Motor neuron (in vitro differentiated cells): ENCODE data around the gene MAGOH. TPM values are rescaled to one million over a fixed set of nuclear protein-coding genes. Genes with fewer than 3 reads are reported as not detected.

ENCODE experiments used
- ATAC-seq, 8 experiments: fragments of 200-7000 bp; cut with Tn5 transposase; replicated peaks in 6 of 8; 2 replicates each; pipeline ENCODE4 v1.8.0; 2021; ENCODE audit warnings: mild to moderate bottlenecking in 8 of 8, moderate library complexity in 8 of 8
- H3K27ac ChIP-seq, 2 donors: fragments of 250-450 bp; sonication (Bioruptor Pico); 2 replicates each; pipeline ENCODE4 v1.9.0; 2021; ENCODE audit warnings: antibody characterized with exemption in 2 of 2, mild to moderate bottlenecking in 2 of 2, moderate library complexity in 1 of 2
- H3K4me1 ChIP-seq, 2 donors: fragments of 250-450 bp; sonication (Bioruptor Pico); replicated peaks in 1 of 2; 2 replicates each; pipeline ENCODE4 v1.6.1; 2021; ENCODE audit warnings: antibody characterized with exemption in 2 of 2, mild to moderate bottlenecking in 2 of 2, moderate library complexity in 1 of 2
- H3K4me3 ChIP-seq, 5 donors: fragments of 250-450 bp; sonication (Bioruptor Pico); 2 replicates each; pipeline ENCODE4 v1.9.0; 2021; ENCODE audit warnings: antibody characterized with exemption in 5 of 5, mild to moderate bottlenecking in 5 of 5, moderate library complexity in 4 of 5
- WGBS, 10 experiments: fragments of 450-650 bp; shearing (Covaris generic); methylation state at CpG; one replicate each; pipeline ENCODE4 v1.0.0; 2022; 5-methylcytosine and 5-hydroxymethylcytosine counted together
- in situ Hi-C, 9 experiments: fragments of 400-800 bp; cut with MboI; loops; one replicate each; pipeline ENCODE4 v1.15.0; 2021; ENCODE audit warnings: low sequenced_read_pairs in 9 of 9, low pct_unique_long_range_greater_than_20kb in 2 of 9; ENCODE audit not compliant: unreplicated experiment in 9 of 9
- total RNA-seq, 8 experiments: library from RNA; unstranded; fragments of 300-600 nt; gene quantifications; 2 replicates each; pipeline versions ENCODE4 v1.2.3 to v1.2.4, GENCODE V29; 2022

Gene MAGOH
- total RNA-seq, 8 experiments from 2014 or later, result 56.5 to 138 (median 83.2) TPM

DNA sequence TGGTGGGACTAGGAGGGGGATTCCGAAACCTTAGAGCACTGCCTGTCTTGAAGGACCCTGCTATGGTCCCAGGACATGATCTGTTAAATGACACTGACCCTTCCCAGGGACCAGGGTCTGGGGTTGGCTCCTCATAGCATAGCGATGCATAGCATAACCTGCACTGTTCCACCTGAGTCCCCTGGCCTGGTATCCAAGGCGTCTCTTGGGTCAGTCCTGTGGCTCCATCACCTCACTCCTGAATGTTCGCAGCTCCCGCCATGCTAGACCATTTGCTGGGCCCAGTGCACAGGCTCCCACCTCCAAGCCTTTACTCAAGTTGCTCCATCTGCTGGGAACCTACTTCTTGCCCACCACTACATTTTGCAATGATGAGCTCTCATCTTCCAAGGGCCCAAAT is 39.0 kb upstream of the MAGOH start:
- H3K4me1 ChIP-seq, result peaks cover 2 to 3% of the 10 kb centered on the region in 2 donors
- no peak for ATAC-seq
- in situ Hi-C loops, result loop anchor here in 4 of 9 experiments (5.0 to 25.0 kb wide), 3 partner anchors 110 to 115 kb away; no protein-coding TSS in a partner anchor
- 80 to 100% (median 100%) methylated on average over 1 to 5 of the region's 5 CpGs; no CpG with 5 or more reads in 4 of the 10 experiments for WGBS, 10 experiments
- H3K27ac ChIP-seq, result no peak overlapping the region
- H3K4me3 ChIP-seq, result no peak overlapping the region

DNA sequence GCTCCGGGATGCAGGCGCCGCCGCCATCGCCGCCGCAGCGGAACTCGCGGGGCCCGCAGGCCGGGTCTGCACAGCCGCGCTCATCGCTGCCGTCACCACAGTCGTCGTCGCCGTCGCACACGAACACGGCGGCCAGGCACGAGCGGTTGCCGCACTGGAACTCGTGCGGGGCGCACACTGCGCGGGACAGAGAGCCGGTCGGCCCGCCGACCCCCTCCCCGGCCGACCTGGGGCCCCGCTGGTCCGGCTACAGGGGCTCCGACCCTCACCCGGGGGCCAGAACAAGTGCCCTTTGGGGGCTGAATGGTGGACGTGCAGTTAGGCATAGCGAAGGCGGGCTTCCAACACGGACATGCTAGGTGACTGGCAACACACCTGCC is 38.6 kb upstream of the MAGOH start:
- WGBS, 10 experiments, result 92 to 100% (median 96%) methylated on average over 3 to 41 of the region's 46 CpGs; no CpG with 5 or more reads in 7 of the 10 experiments
- peaks cover 2 to 3% of the 10 kb centered on the region in 2 donors for H3K4me1 ChIP-seq
- ATAC-seq, result no peak
- in situ Hi-C loops, result loop anchor here in 4 of 9 experiments (5.0 to 25.0 kb wide), 3 partner anchors 110 to 115 kb away; no protein-coding TSS in a partner anchor
- no peak overlapping the region for H3K4me3 ChIP-seq
- no peak overlapping the region for H3K27ac ChIP-seq

DNA sequence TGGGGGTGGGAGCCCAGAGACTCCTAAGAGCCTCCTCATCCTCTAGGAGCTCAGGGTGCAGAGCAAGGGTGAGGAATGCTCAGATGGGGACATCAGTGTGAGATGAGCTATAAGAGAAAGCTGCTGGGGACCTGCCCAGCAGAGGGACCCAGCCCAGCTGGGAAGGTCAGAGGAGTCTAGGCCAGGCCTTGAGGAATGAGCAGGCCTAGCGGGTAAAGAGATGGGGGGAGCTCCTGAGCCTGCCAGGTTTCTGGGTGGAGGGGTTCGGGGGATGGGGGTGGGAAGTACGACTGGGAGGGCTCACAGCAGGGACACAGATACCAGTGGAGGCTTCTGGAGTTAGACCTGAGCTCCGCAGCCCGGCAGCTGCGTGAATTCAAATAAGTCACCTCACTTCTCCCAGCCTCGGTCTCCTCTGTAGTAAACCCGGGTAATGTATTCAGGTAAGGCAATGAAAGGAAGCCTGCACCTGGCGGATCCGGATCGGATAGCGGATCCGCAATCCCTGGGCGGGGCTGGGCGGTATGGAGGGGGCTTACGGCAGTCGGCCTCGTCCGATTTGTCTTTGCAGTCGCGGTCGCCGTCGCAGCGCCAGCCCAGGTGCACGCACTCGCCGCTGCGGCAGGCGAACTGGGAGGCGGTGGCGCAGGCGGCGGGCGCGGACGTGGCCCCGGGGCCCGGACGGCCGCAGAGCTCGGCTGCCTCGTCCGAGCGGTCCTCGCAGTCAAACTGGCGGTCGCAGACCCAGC is 38.0 kb upstream of the MAGOH start:
- no peak for ATAC-seq
- WGBS, 10 experiments, result 96 to 98% (median 96%) methylated on average over 10 to 30 of the region's 48 CpGs; no CpG with 5 or more reads in 7 of the 10 experiments
- H3K4me1 ChIP-seq, result peaks cover under 1 to 3% of the 10 kb centered on the region in 2 donors
- H3K4me3 ChIP-seq, result no peak overlapping the region
- in situ Hi-C loops, result loop anchor here in 4 of 9 experiments (5.0 to 25.0 kb wide), 3 partner anchors 111 to 116 kb away; no protein-coding TSS in a partner anchor
- no peak overlapping the region for H3K27ac ChIP-seq

DNA sequence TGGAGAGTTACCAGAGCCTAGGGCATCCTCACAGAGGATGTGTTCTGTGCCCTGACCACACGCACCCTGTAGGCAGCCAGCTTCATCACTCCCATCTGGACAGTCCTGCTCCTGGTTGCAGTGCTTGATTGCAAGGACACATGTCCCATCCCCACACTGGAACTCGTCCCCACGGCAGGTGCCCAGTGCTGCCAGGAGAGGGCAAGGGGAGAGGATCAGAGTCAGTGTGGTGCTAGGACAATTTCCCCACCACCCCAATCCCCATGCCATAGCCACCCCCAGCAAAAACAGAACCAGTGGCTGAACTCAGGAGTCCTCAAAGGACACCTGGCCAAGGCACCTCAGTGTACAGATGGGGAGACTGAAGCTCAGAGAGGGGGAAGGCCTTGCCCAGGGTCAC is 37.2 kb upstream of the MAGOH start:
- WGBS, 10 experiments, result 75 to 100% (median 87%) methylated on average over 1 to 3 of the region's 3 CpGs; no CpG with 5 or more reads in 6 of the 10 experiments
- in situ Hi-C loops, result loop anchor here in 4 of 9 experiments (5.0 to 25.0 kb wide), 3 partner anchors 112 to 117 kb away; no protein-coding TSS in a partner anchor
- ATAC-seq, result no peak
- H3K4me1 ChIP-seq, result peaks cover 0 to 3% of the 10 kb centered on the region in 2 donors
- no peak overlapping the region for H3K4me3 ChIP-seq
- H3K27ac ChIP-seq, result no peak overlapping the region

- ATAC-seq, result no peak
- Histone ChIP-seq H3K4me3 (no peak overlapping the region), H3K27ac (no peak overlapping the region), H3K4me1 (peaks cover 0 to 3% of the 10 kb centered on the region in 2 donors)
- in situ Hi-C loops, result loop anchor here in 4 of 9 experiments (5.0 to 25.0 kb wide), 3 partner anchors 113 to 118 kb away; no protein-coding TSS in a partner anchor
- WGBS, 10 experiments, result 92 to 100% (median 98%) methylated on average over 2 to 12 of the region's 13 CpGs; no CpG with 5 or more reads in 4 of the 10 experiments
Observed at GRCh38 chr1:53274541-53275185, 36.3 kb upstream of the MAGOH start.

DNA sequence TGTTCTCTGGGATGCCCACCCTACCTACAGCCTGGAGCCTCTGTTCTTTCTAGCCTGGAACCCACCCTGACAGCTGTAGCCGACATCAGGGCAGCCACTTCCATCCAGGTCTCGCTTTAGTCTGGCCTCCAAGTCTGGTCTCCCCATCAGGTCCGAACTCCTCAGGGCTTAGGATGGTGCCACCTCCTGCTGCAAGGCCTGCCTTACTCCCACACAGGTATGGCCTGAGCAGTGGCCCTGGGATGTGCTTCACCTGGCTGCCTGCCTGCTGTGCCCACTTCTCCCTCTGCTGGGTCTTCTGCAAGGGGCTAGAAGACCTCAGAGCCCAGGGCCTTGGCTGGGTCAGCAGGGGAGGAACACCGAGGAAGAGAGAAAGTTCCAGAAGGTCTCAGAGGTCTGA is 35.7 kb upstream of the MAGOH start:
- WGBS, 10 experiments, result 75 to 100% (median 94%) methylated on average over 1 to 3 of the region's 4 CpGs; no CpG with 5 or more reads in 5 of the 10 experiments
- in situ Hi-C loops, result no loop called here
- Histone ChIP-seq H3K4me1 (peaks cover 0 to 3% of the 10 kb centered on the region in 2 donors), H3K4me3 (no peak overlapping the region), H3K27ac (no peak overlapping the region)
- no peak for ATAC-seq

DNA sequence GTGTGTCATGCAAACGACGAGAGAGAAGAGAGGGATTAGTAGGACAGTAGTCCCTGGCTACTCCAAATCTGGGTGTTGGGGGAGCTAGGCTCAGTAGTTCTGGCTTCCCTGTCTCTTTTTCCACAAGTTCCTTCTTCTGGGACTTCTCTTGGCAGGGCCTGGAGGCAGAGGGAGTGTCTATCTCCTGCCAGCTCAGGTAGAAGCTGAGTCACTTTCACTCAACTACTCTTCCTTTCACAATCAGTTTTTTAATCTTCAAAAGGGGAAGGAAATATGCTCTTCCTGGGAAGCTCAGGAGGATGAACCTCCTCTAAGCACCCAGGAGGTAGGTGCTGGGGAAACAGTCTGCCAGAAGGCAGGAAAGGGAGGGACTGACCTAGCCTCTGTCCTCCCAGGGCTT is 35.2 kb upstream of the MAGOH start:
- in situ Hi-C loops, result no loop called here
- ATAC-seq, result no peak
- peaks cover 0 to 3% of the 10 kb centered on the region in 2 donors for H3K4me1 ChIP-seq
- H3K4me3 ChIP-seq, result no peak overlapping the region
- no peak overlapping the region for H3K27ac ChIP-seq
- WGBS, 10 experiments, result 80 to 100% (median 94%) methylated on average over 1 to 2 of the region's 2 CpGs; no CpG with 5 or more reads in 6 of the 10 experiments

GRCh38 chr1:53272349-53272748 is 34.0 kb upstream of the MAGOH start:
- Histone ChIP-seq H3K27ac (no peak overlapping the region), H3K4me1 (no peaks in the 10 kb centered on the region), H3K4me3 (no peak overlapping the region)
- ATAC-seq, result peak in 1 of 8 experiments; percentile 11
- 100% methylated on average over 1 to 3 of the region's 4 CpGs; no CpG with 5 or more reads in 4 of the 10 experiments for WGBS, 10 experiments
- in situ Hi-C loops, result no loop called here

DNA sequence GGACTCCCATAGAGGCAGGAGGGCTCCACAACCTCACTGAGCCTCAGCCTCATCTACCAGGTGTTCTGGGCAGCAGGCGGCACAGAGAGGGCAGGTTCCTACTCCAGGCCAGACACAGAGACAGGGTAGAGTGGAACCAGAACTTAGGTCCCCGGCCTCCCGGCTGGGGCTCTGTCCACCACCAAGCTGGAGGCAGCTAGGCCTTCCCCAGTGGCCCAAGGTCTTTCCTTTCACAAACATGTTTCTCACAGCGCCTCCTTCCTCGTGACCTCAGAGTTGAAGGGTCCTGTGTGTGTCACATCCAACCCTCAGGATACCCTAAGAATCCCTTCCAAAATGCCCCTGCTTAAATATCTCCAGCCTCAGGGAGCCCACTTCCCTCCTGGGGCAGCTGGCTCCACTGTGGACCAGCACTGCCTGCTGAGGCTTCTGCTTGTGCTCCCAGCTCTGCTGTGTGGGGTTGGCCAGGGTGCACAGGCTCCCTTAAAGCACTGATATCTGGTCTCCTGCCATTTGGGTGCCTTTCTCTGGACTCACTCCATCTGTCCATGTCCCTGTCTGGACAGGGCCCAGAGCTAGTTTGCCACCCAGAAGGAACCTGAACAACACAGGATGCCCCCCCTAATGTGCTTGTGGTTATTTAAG is 33.2 kb upstream of the MAGOH start:
- in situ Hi-C loops, result no loop called here

DNA sequence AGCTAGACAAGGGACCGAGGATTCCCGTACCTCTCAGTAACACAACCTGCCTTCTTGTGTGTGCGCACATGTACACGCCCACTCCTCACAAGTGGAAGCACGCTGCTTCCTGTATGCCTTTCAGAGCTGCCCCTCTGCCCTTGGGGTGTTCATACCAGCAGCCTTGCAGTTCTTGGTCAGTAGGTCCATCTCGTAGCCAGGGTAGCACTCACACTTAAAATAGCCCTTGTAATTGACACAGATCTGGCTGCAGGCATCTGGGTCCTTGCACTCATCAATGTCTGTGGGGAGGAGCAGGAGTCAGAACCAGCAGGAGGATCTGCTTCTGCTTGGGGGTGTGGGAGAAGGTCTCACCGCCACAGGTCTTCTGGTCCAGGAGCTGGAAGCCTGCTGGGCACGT is 32.6 kb upstream of the MAGOH start:
- in situ Hi-C loops, result no loop called here
- ATAC-seq, result no peak
- no peak overlapping the region for H3K4me3 ChIP-seq
- no peak overlapping the region for H3K27ac ChIP-seq
- WGBS, 10 experiments, result 74 to 100% (median 96%) methylated on average over 1 to 8 of the region's 8 CpGs; no CpG with 5 or more reads in 2 of the 10 experiments
- H3K4me1 ChIP-seq, result no peaks in the 10 kb centered on the region

More for the DNA sequence above, 33.2 kb upstream of the MAGOH start:
- H3K4me3 ChIP-seq, result no peak overlapping the region
- WGBS, 10 experiments, result 90 to 100% (median 100%) methylated on average over 1 to 4 of the region's 5 CpGs; no CpG with 5 or more reads in 5 of the 10 experiments
- H3K27ac ChIP-seq, result no peak overlapping the region
- no peak for ATAC-seq
- no peaks in the 10 kb centered on the region for H3K4me1 ChIP-seq

- no peaks in the 10 kb centered on the region for H3K4me1 ChIP-seq
- no peak overlapping the region for H3K4me3 ChIP-seq
- ATAC-seq, result no peak
- WGBS, 10 experiments, result 43 to 100% (median 100%) methylated on average over 1 of the region's 1 CpG; no CpG with 5 or more reads in 2 of the 10 experiments
- H3K27ac ChIP-seq, result no peak overlapping the region
- in situ Hi-C loops, result no loop called here
Observed at GRCh38 chr1:53270107-53270506, 31.8 kb upstream of the MAGOH start.

- in situ Hi-C loops, result no loop called here
- no peak for ATAC-seq
Observed at GRCh38 chr1:53267761-53268160, 29.4 kb upstream of the MAGOH start.

GRCh38 chr1:53266038-53266437 is 27.7 kb upstream of the MAGOH start:
- no peaks in the 10 kb centered on the region for H3K4me1 ChIP-seq
- H3K27ac ChIP-seq, result no peak overlapping the region
- ATAC-seq, result peak in 7 of 8 experiments; percentile 20 to 38 (median 28)
- no peak overlapping the region for H3K4me3 ChIP-seq
- in situ Hi-C loops, result no loop called here

More at GRCh38 chr1:53267761-53268160, 29.4 kb upstream of the MAGOH start:
- no peaks in the 10 kb centered on the region for H3K4me1 ChIP-seq
- H3K27ac ChIP-seq, result no peak overlapping the region
- H3K4me3 ChIP-seq, result no peak overlapping the region
